HEK293T (cell line): ENCODE results near the gene ARHGAP26.

Experiments
- ARNT ChIP-seq: fragments of 450-650 bp; IDR thresholded peaks from 2 replicates; pipeline ENCODE4 v1.6.1; 2017; ENCODE audit warnings: mild to moderate bottlenecking
- BHLHE40 ChIP-seq: fragments of 450-650 bp; IDR thresholded peaks from 2 replicates; pipeline ENCODE4 v1.6.1; 2016; ENCODE audit warnings: mild to moderate bottlenecking, moderate library complexity, borderline replicate concordance
- CTBP1 ChIP-seq: fragments of 450-650 bp; IDR thresholded peaks from 2 replicates; pipeline ENCODE4 v1.6.1; 2016; ENCODE audit warnings: borderline replicate concordance
- ELF4 ChIP-seq: fragments of 450-650 bp; IDR thresholded peaks from 2 replicates; pipeline ENCODE4 v1.6.1; 2017; ENCODE audit warnings: antibody characterized with exemption
- FOXK2 ChIP-seq: fragments of 450-650 bp; IDR thresholded peaks from 2 replicates; pipeline ENCODE4 v1.6.1; 2016; ENCODE audit warnings: mild to moderate bottlenecking
- FOXM1 ChIP-seq: fragments of 450-650 bp; IDR thresholded peaks from 2 replicates; pipeline ENCODE4 v1.6.1; 2017; ENCODE audit warnings: mild to moderate bottlenecking, borderline replicate concordance
- HDGF ChIP-seq: fragments of 450-650 bp; IDR thresholded peaks from 2 replicates; pipeline ENCODE4 v1.6.1; 2017; ENCODE audit warnings: antibody characterized with exemption, borderline replicate concordance
- L3MBTL2 ChIP-seq: fragments of 450-650 bp; conservative IDR thresholded peaks from 2 replicates; pipeline ENCODE4 v1.6.1; 2016; ENCODE audit warnings: mild to moderate bottlenecking
- LEF1 ChIP-seq: fragments of 450-650 bp; IDR thresholded peaks from 2 replicates; pipeline ENCODE4 v1.6.1; 2017; ENCODE audit warnings: mild to moderate bottlenecking, borderline replicate concordance
- SP1 ChIP-seq: fragments of 450-650 bp; IDR thresholded peaks from 2 replicates; pipeline ENCODE4 v1.6.1; 2017
- SUZ12 ChIP-seq: fragments of 450-650 bp; IDR thresholded peaks from 2 replicates; pipeline ENCODE4 v1.6.1; 2016; ENCODE audit warnings: mild to moderate bottlenecking
- TARDBP ChIP-seq: fragments of 450-650 bp; IDR thresholded peaks from 2 replicates; pipeline ENCODE4 v1.6.1; 2016
- ZNF384 ChIP-seq: fragments of 450-650 bp; IDR thresholded peaks from 2 replicates; pipeline ENCODE4 v1.6.1; 2016
- TF ChIP-seq, protein P1 (sequence below): fragments of 450-650 bp; IDR thresholded peaks from 2 replicates; pipeline ENCODE4 v1.6.1; 2016

DNA sequence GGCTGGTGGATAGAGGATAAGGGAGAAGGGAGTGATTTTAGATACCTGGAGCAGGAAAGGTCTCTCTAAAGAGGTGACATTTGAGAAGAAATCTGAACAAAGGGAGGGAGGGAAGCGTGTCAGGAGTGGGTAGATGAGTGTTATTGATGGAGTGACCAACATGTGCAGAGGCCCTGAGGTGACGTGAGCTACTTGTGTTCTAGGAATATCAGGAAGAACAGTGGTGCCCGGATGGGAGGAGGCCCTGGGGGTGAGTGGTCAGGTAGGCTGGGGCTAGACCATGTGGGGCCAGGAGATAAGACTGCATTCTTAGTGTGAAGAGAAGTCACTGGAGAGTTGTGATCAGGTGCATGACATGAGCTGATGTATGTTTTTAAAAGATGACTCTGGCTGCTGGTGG, 256.2 kb downstream of the ARHGAP26 start:
- TF ChIP-seq ZNF384 (no peak), HDGF (no peak), FOXM1 (no peak), FOXK2 (no peak), L3MBTL2 (no peak), TARDBP (no peak), BHLHE40 (no peak), ELF4 (no peak), SUZ12 (no peak), SP1 (no peak), CTBP1 (no peak), ARNT (no peak), LEF1 (no peak)
- TF ChIP-seq, protein P1, sequence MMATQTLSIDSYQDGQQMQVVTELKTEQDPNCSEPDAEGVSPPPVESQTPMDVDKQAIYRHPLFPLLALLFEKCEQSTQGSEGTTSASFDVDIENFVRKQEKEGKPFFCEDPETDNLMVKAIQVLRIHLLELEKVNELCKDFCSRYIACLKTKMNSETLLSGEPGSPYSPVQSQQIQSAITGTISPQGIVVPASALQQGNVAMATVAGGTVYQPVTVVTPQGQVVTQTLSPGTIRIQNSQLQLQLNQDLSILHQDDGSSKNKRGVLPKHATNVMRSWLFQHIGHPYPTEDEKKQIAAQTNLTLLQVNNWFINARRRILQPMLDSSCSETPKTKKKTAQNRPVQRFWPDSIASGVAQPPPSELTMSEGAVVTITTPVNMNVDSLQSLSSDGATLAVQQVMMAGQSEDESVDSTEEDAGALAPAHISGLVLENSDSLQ, result no peak
